Measurements from ENCODE around the gene IKZF1.

IKZF1 gene

GRCh38 chr7:50426280-50427045, 121.9 kb downstream of the IKZF1 start:
- no peak for DNase-seq (ENCODE audit: extremely low read depth, low read depth)
- no peak for TF ChIP-seq CTCF (IDR thresholded peaks at IDR 0.05; ENCODE audit: low read depth, low read length, missing control alignments)
- H3K4me3 ChIP-seq (replicated peaks; ENCODE audit: low read depth, low read length): no peak overlapping the region

- H3K4me3 ChIP-seq (replicated peaks; ENCODE audit: low read depth, low read length): no peak overlapping the region
- DNase-seq (ENCODE audit: extremely low read depth, low read depth): no peak
- TF ChIP-seq CTCF (IDR thresholded peaks at IDR 0.05; ENCODE audit: low read depth, low read length, missing control alignments): no peak
Measured at GRCh38 chr7:50427518-50427917, 123.0 kb downstream of the IKZF1 start.

- DNase-seq (ENCODE audit: extremely low read depth, low read depth): no peak
- no peak for TF ChIP-seq CTCF (IDR thresholded peaks at IDR 0.05; ENCODE audit: low read depth, low read length, missing control alignments)
Measured at GRCh38 chr7:50428911-50429310, 124.4 kb downstream of the IKZF1 start.

GRCh38 chr7:50431316-50431715, 126.8 kb downstream of the IKZF1 start:
- TF ChIP-seq CTCF (IDR thresholded peaks at IDR 0.05; ENCODE audit: low read depth, low read length, missing control alignments): no peak
- no peak overlapping the region for H3K4me3 ChIP-seq (replicated peaks; ENCODE audit: low read depth, low read length)
- DNase-seq (ENCODE audit: extremely low read depth, low read depth): no peak

More at GRCh38 chr7:50428911-50429310, 124.4 kb downstream of the IKZF1 start:
- H3K4me3 ChIP-seq (replicated peaks; ENCODE audit: low read depth, low read length): no peak overlapping the region

GRCh38 chr7:50431722-50432305, 127.3 kb downstream of the IKZF1 start:
- H3K4me3 ChIP-seq (replicated peaks; ENCODE audit: low read depth, low read length): no peak overlapping the region

GRCh38 chr7:50436133-50436806, 131.8 kb downstream of the IKZF1 start:
- no peak overlapping the region for H3K4me3 ChIP-seq (replicated peaks; ENCODE audit: low read depth, low read length)
- no peak for DNase-seq (ENCODE audit: extremely low read depth, low read depth)
- TF ChIP-seq CTCF (IDR thresholded peaks at IDR 0.05; ENCODE audit: low read depth, low read length, missing control alignments): no peak

More at GRCh38 chr7:50431722-50432305, 127.3 kb downstream of the IKZF1 start:
- TF ChIP-seq CTCF (IDR thresholded peaks at IDR 0.05; ENCODE audit: low read depth, low read length, missing control alignments): no peak
- DNase-seq (ENCODE audit: extremely low read depth, low read depth): no peak
